Measurements from ENCODE around the gene C2CD3. TPM values are rescaled to one million over a fixed set of nuclear protein-coding genes. Genes with fewer than 3 reads are reported as not detected.

The C2CD3 gene
- polyA plus RNA-seq, result 10 to 100 TPM in 1 of 3 donors, 1 to 10 TPM in 2; 4.8 to 10.0 (median 7.2) TPM

GRCh38 chr11:74170694-74171629 lies at the start of gene C2CD3, which contains the start of gene PPME1:
Gene C2CD3, minus strand, starts transcription at chr11:74171002. Its CDS starts 210 bp downstream, at chr11:74170792.
Gene PPME1, plus strand, starts transcription at chr11:74171289. Its CDS starts 133 bp downstream, at chr11:74171422.
- WGBS, 3 donors, result 0% methylated on average over 68 of the region's 68 CpGs
- H3K27ac ChIP-seq (ENCODE audit: low read depth, low read length), result no peak within 1 kb of the TSS

- no peak overlapping the region for H3K27ac ChIP-seq (ENCODE audit: low read depth, low read length)
- WGBS, 3 donors, result 31 to 97% (median 95%) methylated on average over 1 of the region's 1 CpG
Observed at GRCh38 chr11:74220376-74220775, 49.6 kb upstream of the C2CD3 start.

- 96 to 100% (median 100%) methylated on average over 2 of the region's 2 CpGs for WGBS, 3 donors
- no peak overlapping the region for H3K27ac ChIP-seq (ENCODE audit: low read depth, low read length)
Observed at GRCh38 chr11:74212533-74212932, 41.7 kb upstream of the C2CD3 start.

GRCh38 chr11:74208507-74208906 lies 37.7 kb upstream of the C2CD3 start:
- no peak overlapping the region for H3K27ac ChIP-seq (ENCODE audit: low read depth, low read length)

GRCh38 chr11:74206746-74207145 lies 35.9 kb upstream of the C2CD3 start:
- H3K27ac ChIP-seq (ENCODE audit: low read depth, low read length), result no peak overlapping the region
- WGBS, 3 donors, result 95 to 100% (median 95%) methylated on average over 1 of the region's 1 CpG

GRCh38 chr11:74205181-74205580 lies 34.4 kb upstream of the C2CD3 start:
- WGBS, 3 donors, result 62 to 95% (median 88%) methylated on average over 1 of the region's 1 CpG
- H3K27ac ChIP-seq (ENCODE audit: low read depth, low read length), result no peak overlapping the region

- H3K27ac ChIP-seq (ENCODE audit: low read depth, low read length), result no peak overlapping the region
- 90 to 100% (median 97%) methylated on average over 1 of the region's 1 CpG for WGBS, 3 donors
Observed at GRCh38 chr11:74204701-74205100, 33.9 kb upstream of the C2CD3 start.

GRCh38 chr11:74203966-74204365 lies 33.2 kb upstream of the C2CD3 start:
- 88 to 94% (median 94%) methylated on average over 2 of the region's 2 CpGs for WGBS, 3 donors
- H3K27ac ChIP-seq (ENCODE audit: low read depth, low read length), result no peak overlapping the region

- no peak overlapping the region for H3K27ac ChIP-seq (ENCODE audit: low read depth, low read length)
- 95 to 98% (median 97%) methylated on average over 2 of the region's 2 CpGs for WGBS, 3 donors
Observed at GRCh38 chr11:74196781-74197486, 26.1 kb upstream of the C2CD3 start.

GRCh38 chr11:74195828-74196227 lies 25.0 kb upstream of the C2CD3 start:
- no peak overlapping the region for H3K27ac ChIP-seq (ENCODE audit: low read depth, low read length)

- no peak overlapping the region for H3K27ac ChIP-seq (ENCODE audit: low read depth, low read length)
- 91 to 97% (median 94%) methylated on average over 2 of the region's 2 CpGs for WGBS, 3 donors
Observed at GRCh38 chr11:74185695-74186094, 14.9 kb upstream of the C2CD3 start.

GRCh38 chr11:74185285-74185684 lies 14.5 kb upstream of the C2CD3 start:
- no peak overlapping the region for H3K27ac ChIP-seq (ENCODE audit: low read depth, low read length)

GRCh38 chr11:74182635-74183034 lies 11.8 kb upstream of the C2CD3 start:
- WGBS, 3 donors, result 84 to 96% (median 87%) methylated on average over 4 of the region's 4 CpGs
- no peak overlapping the region for H3K27ac ChIP-seq (ENCODE audit: low read depth, low read length)

More at GRCh38 chr11:74185285-74185684, 14.5 kb upstream of the C2CD3 start:
- WGBS, 3 donors, result 76 to 80% (median 78%) methylated on average over 5 of the region's 5 CpGs

- 79 to 96% (median 84%) methylated on average over 7 of the region's 7 CpGs for WGBS, 3 donors
Observed at GRCh38 chr11:74179234-74180052, 8.6 kb upstream of the C2CD3 start.

GRCh38 chr11:74175920-74176319 lies 5.1 kb upstream of the C2CD3 start:
- no peak overlapping the region for H3K27ac ChIP-seq (ENCODE audit: low read depth, low read length)
- WGBS, 3 donors, result 53 to 90% (median 86%) methylated on average over 1 of the region's 1 CpG

More at GRCh38 chr11:74179234-74180052, 8.6 kb upstream of the C2CD3 start:
- no peak overlapping the region for H3K27ac ChIP-seq (ENCODE audit: low read depth, low read length)

GRCh38 chr11:74171997-74172396 lies 1.2 kb upstream of the C2CD3 start:
- no peak overlapping the region for H3K27ac ChIP-seq (ENCODE audit: low read depth, low read length)
- WGBS, 3 donors, result 17 to 25% (median 25%) methylated on average over 5 of the region's 5 CpGs

GRCh38 chr11:74171630-74171968 lies 797 bp upstream of the C2CD3 start:
- no peak overlapping the region for H3K27ac ChIP-seq (ENCODE audit: low read depth, low read length)
- 0 to 3% (median 1%) methylated on average over 5 of the region's 5 CpGs for WGBS, 3 donors

GRCh38 chr11:74169738-74170458 lies 904 bp downstream of the C2CD3 start:
- WGBS, 3 donors, result 8 to 12% (median 10%) methylated on average over 9 of the region's 9 CpGs
- no peak overlapping the region for H3K27ac ChIP-seq (ENCODE audit: low read depth, low read length)
